Brain microvascular endothelial cell (primary cell): Measurements from ENCODE around the gene ACOT4.
"Not testable (repeated sequence)": the region's sequence is repeated elsewhere in the genome, so short reads cannot be mapped to it uniquely, and the experiment has no call there.

Experiments
- DNase-seq: peaks from one replicate; pipeline ENCODE4 v3.0.0-alpha.2; 2020
- H3K27ac ChIP-seq: fragments of 250-450 bp; sonication (Bioruptor Pico); 2 replicates; pipeline ENCODE4 v1.5.1; 2020; ENCODE audit warnings: mild to moderate bottlenecking, moderate library complexity
- H3K27me3 ChIP-seq: fragments of 250-450 bp; sonication (Bioruptor Pico); replicated peaks from 2 replicates; pipeline ENCODE4 v1.5.1; 2020; ENCODE audit warnings: mild to moderate bottlenecking
- H3K36me3 ChIP-seq: fragments of 250-450 bp; sonication (Bioruptor Pico); replicated peaks from 2 replicates; pipeline ENCODE4 v1.5.1; 2020; ENCODE audit warnings: mild to moderate bottlenecking
- H3K4me3 ChIP-seq: 2 replicates; pipeline ENCODE4 v1.5.1; 2011; ENCODE audit warnings: low read depth, mild to moderate bottlenecking, control low read depth, low read length, moderate library complexity
- CTCF ChIP-seq: IDR thresholded peaks from 2 replicates; pipeline ENCODE4 v1.5.1; 2011; ENCODE audit warnings: low read depth, mild to moderate bottlenecking, moderate library complexity, low read length, control low read depth, inconsistent platforms; ENCODE audit errors: missing control alignments
- in situ Hi-C: cut with HindIII; loops from 2 replicates; pipeline ENCODE4 v1.10.0; 2017; ENCODE audit warnings: low sequenced_read_pairs, low pct_ligation_motif_present

Gene ACOT4

DNA sequence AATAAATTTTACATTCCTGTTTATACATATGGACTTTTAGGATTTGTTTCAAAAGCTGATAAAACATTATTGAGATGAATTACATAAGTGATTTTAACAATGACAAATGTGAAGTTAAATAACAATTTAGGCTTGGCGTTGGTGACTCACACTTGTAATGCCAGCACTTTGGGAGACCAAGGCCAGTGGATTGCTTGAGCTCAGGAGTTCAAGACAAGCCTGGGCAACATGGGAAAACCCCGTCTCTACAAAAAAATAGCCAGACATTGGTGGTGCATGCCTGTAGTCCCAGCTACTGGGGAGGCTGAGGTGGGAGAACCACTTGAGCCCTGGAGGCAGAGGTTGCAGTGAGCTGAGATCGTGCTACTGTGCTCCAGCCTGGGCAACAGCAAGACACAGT, 15.3 kb upstream of the ACOT4 start:
- Histone ChIP-seq H3K36me3 (peaks cover 5% of the 10 kb centered on the region), H3K27ac (no peak overlapping the region), H3K27me3 (no peaks in the 10 kb centered on the region), H3K4me3 (no peak overlapping the region)
- TF ChIP-seq CTCF = no peak
- in situ Hi-C loops = no loop called here
- no peak for DNase-seq

- DNase-seq, in situ Hi-C loops, H3K36me3 ChIP-seq, H3K27me3 ChIP-seq, H3K4me3 ChIP-seq, H3K27ac ChIP-seq: not testable (repeated sequence)
Measured at GRCh38 chr14:73577214-73577613, 14.5 kb upstream of the ACOT4 start.

GRCh38 chr14:73582102-73582979, 9.3 kb upstream of the ACOT4 start:
- in situ Hi-C loops, DNase-seq, H3K27ac ChIP-seq, H3K4me3 ChIP-seq, H3K36me3 ChIP-seq, H3K27me3 ChIP-seq: not testable (repeated sequence)

- no peaks in the 10 kb centered on the region for H3K36me3 ChIP-seq
- no peaks in the 10 kb centered on the region for H3K27me3 ChIP-seq
- no peak for TF ChIP-seq CTCF
- no peak overlapping the region for H3K4me3 ChIP-seq
- in situ Hi-C loops = no loop called here
- no peak overlapping the region for H3K27ac ChIP-seq
- no peak for DNase-seq
Measured at GRCh38 chr14:73588695-73589094, 3.0 kb upstream of the ACOT4 start.

DNA sequence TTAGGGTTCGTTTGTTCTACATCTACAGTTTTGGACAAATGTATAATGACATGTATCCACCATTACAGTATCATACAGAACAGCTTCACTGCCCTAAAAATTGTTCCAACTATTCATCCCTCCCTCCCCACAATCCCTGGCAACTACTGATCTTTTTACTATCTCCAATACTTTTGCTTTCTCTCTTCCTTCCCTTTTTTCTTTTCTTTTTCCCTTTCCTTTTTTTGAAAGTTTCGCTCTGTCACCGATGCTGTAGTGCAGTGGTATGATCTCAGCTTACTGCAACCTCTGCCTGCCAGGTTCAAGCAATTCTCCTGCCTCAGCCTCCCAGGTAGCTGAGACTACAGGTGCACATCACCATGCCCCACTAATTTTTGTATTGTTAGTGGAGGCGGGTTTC, 2.6 kb upstream of the ACOT4 start:
- Histone ChIP-seq H3K36me3 (no peaks in the 10 kb centered on the region), H3K27ac (no peak overlapping the region), H3K27me3 (no peaks in the 10 kb centered on the region), H3K4me3 (no peak overlapping the region)
- in situ Hi-C loops = no loop called here
- no peak for DNase-seq
- no peak for TF ChIP-seq CTCF

DNA sequence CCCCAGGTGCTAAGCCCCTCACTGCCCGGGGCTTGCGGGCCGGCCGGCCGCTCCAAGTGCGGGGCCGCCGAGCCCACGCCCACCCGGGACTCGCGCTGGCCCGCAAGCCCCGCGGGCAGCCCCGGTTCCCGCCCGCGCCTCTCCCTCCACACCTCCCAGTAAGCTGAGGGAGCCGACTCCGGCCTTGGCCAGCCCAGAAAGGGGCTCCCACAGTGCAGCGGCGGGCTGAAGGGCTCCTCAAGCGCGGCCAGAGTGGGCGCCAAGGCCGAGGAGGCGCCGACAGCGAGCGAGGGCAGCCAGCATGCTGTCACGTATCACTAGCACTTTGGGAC, 1.0 kb upstream of the ACOT4 start:
- in situ Hi-C loops, DNase-seq, H3K4me3 ChIP-seq, H3K27ac ChIP-seq, H3K36me3 ChIP-seq, H3K27me3 ChIP-seq: not testable (repeated sequence)

- in situ Hi-C loops = no loop called here
- no peak for TF ChIP-seq CTCF
Measured at GRCh38 chr14:73594491-73594890, 2.8 kb downstream of the ACOT4 start.

More at GRCh38 chr14:73594491-73594890, 2.8 kb downstream of the ACOT4 start:
- H3K36me3 ChIP-seq = no peaks in the 10 kb centered on the region
- H3K27me3 ChIP-seq = no peaks in the 10 kb centered on the region
- no peak for DNase-seq
- H3K4me3 ChIP-seq = no peak overlapping the region
- H3K27ac ChIP-seq = no peak overlapping the region
